Activated gamma-delta T cell (primary cell): ENCODE results near the gene DZIP1L.

Source experiments
- DNase-seq: peaks from one replicate; lab custom pipeline; 2025; lab: John Stamatoyannopoulos, UW

Gene DZIP1L

GRCh38 chr3:138068046-138068445, 47.4 kb downstream of the DZIP1L start:
- peak; percentile 5 for DNase-seq

- no peak for DNase-seq
Observed at GRCh38 chr3:138066972-138067371, 48.4 kb downstream of the DZIP1L start.

GRCh38 chr3:138066383-138066782, 49.0 kb downstream of the DZIP1L start:
- no peak for DNase-seq

GRCh38 chr3:138065949-138066348, 49.5 kb downstream of the DZIP1L start:
- DNase-seq: no peak

- DNase-seq: no peak
Observed at GRCh38 chr3:138063416-138063815, 52.0 kb downstream of the DZIP1L start.

- DNase-seq: no peak
Observed at GRCh38 chr3:138062626-138063025, 52.8 kb downstream of the DZIP1L start.

- DNase-seq: no peak
Observed at GRCh38 chr3:138062037-138062436, 53.4 kb downstream of the DZIP1L start.

GRCh38 chr3:138060792-138061191, 54.6 kb downstream of the DZIP1L start:
- no peak for DNase-seq

- DNase-seq: no peak
Observed at GRCh38 chr3:138059261-138059660, 56.1 kb downstream of the DZIP1L start.

- no peak for DNase-seq
Observed at GRCh38 chr3:138057384-138057783, 58.0 kb downstream of the DZIP1L start.

- DNase-seq: no peak
Observed at GRCh38 chr3:138054057-138054456, 61.4 kb downstream of the DZIP1L start.

- DNase-seq: no peak
Observed at GRCh38 chr3:138051947-138052802, 63.2 kb downstream of the DZIP1L start.

GRCh38 chr3:138049157-138049919, 66.1 kb downstream of the DZIP1L start:
- no peak for DNase-seq

GRCh38 chr3:138047596-138048158, 67.7 kb downstream of the DZIP1L start:
- no peak for DNase-seq

GRCh38 chr3:138046955-138047354, 68.5 kb downstream of the DZIP1L start:
- DNase-seq: no peak

- no peak for DNase-seq
Observed at GRCh38 chr3:138046085-138046484, 69.3 kb downstream of the DZIP1L start.

- no peak for DNase-seq
Observed at GRCh38 chr3:138043266-138044029, 72.0 kb downstream of the DZIP1L start.

GRCh38 chr3:138042043-138042442, 73.4 kb downstream of the DZIP1L start:
- no peak for DNase-seq

- no peak for DNase-seq
Observed at GRCh38 chr3:138038725-138039462, 76.5 kb downstream of the DZIP1L start.

GRCh38 chr3:138036572-138036971, 78.8 kb downstream of the DZIP1L start:
- no peak for DNase-seq

GRCh38 chr3:138034918-138035317, 80.5 kb downstream of the DZIP1L start:
- DNase-seq: no peak
